Karpas-422 (cell line): ENCODE measurements around the gene PDSS1. TPM values are rescaled to one million over a fixed set of nuclear protein-coding genes. Genes with fewer than 3 reads are reported as not detected.

Experiments used
- DNase-seq: peaks from one replicate; pipeline ENCODE4 v3.0.0-alpha.2; 2015
- H2AFZ ChIP-seq: fragments of 200-600 bp; sonication (generic); 2 replicates; pipeline ENCODE4 v1.6.1; 2014; ENCODE audit warnings: antibody characterized with exemption, low read length, mixed read lengths
- H3K27ac ChIP-seq: fragments of 200-600 bp; sonication (generic); 2 replicates; pipeline ENCODE4 v1.5.1; 2014; ENCODE audit warnings: mild to moderate bottlenecking, low read length, moderate library complexity
- H3K27me3 ChIP-seq: fragments of 200-600 bp; sonication (generic); 2 replicates; pipeline ENCODE4 v1.6.1; 2014; ENCODE audit warnings: low read length, mixed read lengths
- H3K36me3 ChIP-seq: fragments of 200-600 bp; sonication (generic); 2 replicates; pipeline ENCODE4 v1.6.1; 2014; ENCODE audit warnings: low read length, mixed read lengths; ENCODE audit not compliant: insufficient read depth
- H3K4me1 ChIP-seq: fragments of 200-600 bp; sonication (generic); 2 replicates; pipeline ENCODE4 v1.6.1; 2014; ENCODE audit warnings: mild to moderate bottlenecking, low read length, mixed read lengths
- H3K4me2 ChIP-seq: fragments of 200-600 bp; sonication (generic); 2 replicates; pipeline ENCODE4 v1.6.1; 2014; ENCODE audit warnings: low read length, low read depth, mild to moderate bottlenecking; ENCODE audit not compliant: poor library complexity, severe bottlenecking
- H3K4me3 ChIP-seq: fragments of 200-600 bp; sonication (generic); 2 replicates; pipeline ENCODE4 v1.5.1; 2014; ENCODE audit warnings: mild to moderate bottlenecking, antibody characterized with exemption, low read length, mixed read lengths
- H3K79me2 ChIP-seq: fragments of 200-600 bp; sonication (generic); 2 replicates; pipeline ENCODE4 v1.6.1; 2014; ENCODE audit warnings: mild to moderate bottlenecking, low read length, mixed read lengths
- H3K9ac ChIP-seq: fragments of 200-600 bp; sonication (generic); 2 replicates; pipeline ENCODE4 v1.6.0; 2014; ENCODE audit warnings: low read length
- H3K9me2 ChIP-seq: fragments of 200-600 bp; sonication (generic), shearing (Covaris generic); replicated peaks from 2 replicates; pipeline ENCODE4 v1.6.0; 2014; ENCODE audit warnings: mild to moderate bottlenecking, low read length, moderate library complexity; ENCODE audit not compliant: insufficient read depth
- H3K9me3 ChIP-seq: fragments of 300-700, 200-600 bp; sonication (generic); 2 replicates; pipeline ENCODE4 v1.6.1; 2014; ENCODE audit warnings: low read length, mixed read lengths
- H4K20me1 ChIP-seq: fragments of 200-600 bp; sonication (generic); 2 replicates; pipeline ENCODE4 v1.6.1; 2014; ENCODE audit warnings: mild to moderate bottlenecking, antibody characterized with exemption, low read length, low read depth; ENCODE audit not compliant: insufficient read depth
- total RNA-seq: library from RNA; depleted of rRNA; stranded (reverse); fragments of >200 nt; shearing (Covaris generic); gene quantifications from 2 replicates; pipeline ENCODE4 v1.2.3, GENCODE V29; 2014; ENCODE audit warnings: low replicate concordance

Gene PDSS1
- total RNA-seq, 1 experiment from 2014 or later: 13.6 TPM

- H3K9me2 ChIP-seq: no peaks in the 10 kb centered on the region
- H3K4me2 ChIP-seq: peak overlapping the region; percentile 27
- no peak overlapping the region for H2AFZ ChIP-seq
- H3K27me3 ChIP-seq: no peaks in the 10 kb centered on the region
- H3K4me1 ChIP-seq: peaks cover 45% of the 10 kb centered on the region
- H4K20me1 ChIP-seq: 0 out of 2 replicates have a peak, but pooled peaks cover 6% of the 10 kb centered on the region
- no peak overlapping the region for H3K9ac ChIP-seq
- peaks cover 32% of the 10 kb centered on the region; the same call in 1 of the 2 replicates for H3K36me3 ChIP-seq
- no peak for DNase-seq
- H3K9me3 ChIP-seq: no peaks in the 10 kb centered on the region
- H3K27ac ChIP-seq: no peak overlapping the region
- peaks cover 77% of the 10 kb centered on the region for H3K79me2 ChIP-seq
- no peak overlapping the region for H3K4me3 ChIP-seq
These were observed 3.6 kb downstream of the PDSS1 start for GRCh38 chr10:26700884-26701630.

- peaks cover 7% of the 10 kb centered on the region; the same call in 1 of the 2 replicates for H4K20me1 ChIP-seq
- H2AFZ ChIP-seq: no peak overlapping the region
- no peaks in the 10 kb centered on the region for H3K27me3 ChIP-seq
- H3K4me2 ChIP-seq: no peak overlapping the region
- peaks cover 38% of the 10 kb centered on the region; the same call in 1 of the 2 replicates for H3K36me3 ChIP-seq
- H3K4me3 ChIP-seq: no peak overlapping the region
- no peaks in the 10 kb centered on the region for H3K9me2 ChIP-seq
- peaks cover 89% of the 10 kb centered on the region for H3K79me2 ChIP-seq
- H3K27ac ChIP-seq: no peak overlapping the region
- H3K4me1 ChIP-seq: peaks cover 37% of the 10 kb centered on the region
- DNase-seq: no peak
- no peaks in the 10 kb centered on the region for H3K9me3 ChIP-seq
- H3K9ac ChIP-seq: no peak overlapping the region
These were observed 5.6 kb downstream of the PDSS1 start for GRCh38 chr10:26703096-26703495.

DNA sequence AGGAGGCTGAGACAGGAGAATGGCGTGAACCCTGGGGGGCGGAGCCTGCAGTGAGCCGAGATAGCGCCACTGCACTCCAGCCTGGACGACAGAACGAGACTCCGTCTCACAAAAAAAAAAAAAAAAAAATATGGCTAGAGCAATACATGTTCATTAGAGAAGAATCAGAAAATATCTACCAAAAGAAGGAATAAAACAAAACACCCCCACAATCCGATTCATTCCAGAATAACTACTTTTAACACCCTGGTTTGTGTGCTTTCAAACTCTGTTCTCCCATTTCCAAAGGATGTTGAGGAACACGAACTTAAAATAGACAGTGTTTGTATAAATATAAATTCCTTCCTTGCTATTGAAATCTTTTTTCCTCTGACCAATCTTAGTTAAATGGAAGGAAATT is 6.5 kb downstream of the PDSS1 start:
- Histone ChIP-seq H4K20me1 (peaks cover 9% of the 10 kb centered on the region; the same call in 1 of the 2 replicates), H3K27ac (no peak overlapping the region), H2AFZ (no peak overlapping the region), H3K27me3 (no peaks in the 10 kb centered on the region), H3K4me2 (no peak overlapping the region), H3K9ac (no peak overlapping the region), H3K4me3 (no peak overlapping the region), H3K4me1 (peaks cover 32% of the 10 kb centered on the region), H3K9me2 (no peaks in the 10 kb centered on the region), H3K9me3 (no peaks in the 10 kb centered on the region), H3K36me3 (peaks cover 38% of the 10 kb centered on the region; the same call in 1 of the 2 replicates), H3K79me2 (peaks cover 87% of the 10 kb centered on the region)
- no peak for DNase-seq

GRCh38 chr10:26706206-26706605 is 8.7 kb downstream of the PDSS1 start:
- Histone ChIP-seq H3K27me3 (no peaks in the 10 kb centered on the region), H3K9ac (no peak overlapping the region), H4K20me1 (peaks cover 9% of the 10 kb centered on the region; the same call in 1 of the 2 replicates), H3K79me2 (peaks cover 70% of the 10 kb centered on the region), H3K9me3 (no peaks in the 10 kb centered on the region), H3K36me3 (peaks cover 33% of the 10 kb centered on the region; the same call in 1 of the 2 replicates), H3K4me1 (peaks cover 10% of the 10 kb centered on the region), H3K4me2 (no peak overlapping the region), H3K27ac (no peak overlapping the region), H2AFZ (no peak overlapping the region), H3K9me2 (no peaks in the 10 kb centered on the region), H3K4me3 (no peak overlapping the region)
- no peak for DNase-seq

GRCh38 chr10:26706936-26707335 is 9.4 kb downstream of the PDSS1 start:
- Histone ChIP-seq H3K9ac (no peak overlapping the region), H3K4me3 (no peak overlapping the region), H3K27me3 (no peaks in the 10 kb centered on the region), H3K79me2 (peaks cover 62% of the 10 kb centered on the region), H2AFZ (no peak overlapping the region), H3K4me1 (peaks cover 3% of the 10 kb centered on the region), H3K4me2 (no peak overlapping the region), H3K36me3 (peaks cover 29% of the 10 kb centered on the region; the same call in 1 of the 2 replicates), H3K9me3 (no peaks in the 10 kb centered on the region), H3K9me2 (no peaks in the 10 kb centered on the region), H3K27ac (no peak overlapping the region), H4K20me1 (peaks cover 3% of the 10 kb centered on the region; the same call in 1 of the 2 replicates)
- DNase-seq: no peak

- no peak overlapping the region for H3K4me2 ChIP-seq
- peaks cover 18% of the 10 kb centered on the region; the same call in 1 of the 2 replicates for H3K36me3 ChIP-seq
- H4K20me1 ChIP-seq: peaks cover 3% of the 10 kb centered on the region; the same call in 1 of the 2 replicates
- H3K4me1 ChIP-seq: no peaks in the 10 kb centered on the region
- no peaks in the 10 kb centered on the region for H3K9me2 ChIP-seq
- DNase-seq: no peak
- no peak overlapping the region for H3K4me3 ChIP-seq
- peaks cover 42% of the 10 kb centered on the region for H3K79me2 ChIP-seq
- no peak overlapping the region for H3K9ac ChIP-seq
- H3K27ac ChIP-seq: no peak overlapping the region
- no peak overlapping the region for H2AFZ ChIP-seq
- H3K27me3 ChIP-seq: no peaks in the 10 kb centered on the region
- no peaks in the 10 kb centered on the region for H3K9me3 ChIP-seq
These were observed 13.8 kb downstream of the PDSS1 start for GRCh38 chr10:26711324-26711723.

- Histone ChIP-seq H3K9me2 (no peaks in the 10 kb centered on the region), H3K9me3 (no peaks in the 10 kb centered on the region), H3K4me1 (no peaks in the 10 kb centered on the region), H3K9ac (no peak overlapping the region), H4K20me1 (no peaks in the 10 kb centered on the region), H3K79me2 (peaks cover 39% of the 10 kb centered on the region), H2AFZ (no peak overlapping the region), H3K27me3 (no peaks in the 10 kb centered on the region), H3K27ac (no peak overlapping the region), H3K4me3 (no peak overlapping the region), H3K4me2 (no peak overlapping the region), H3K36me3 (peaks cover 24% of the 10 kb centered on the region; the same call in 1 of the 2 replicates)
- DNase-seq: no peak
These were observed 17.1 kb downstream of the PDSS1 start for GRCh38 chr10:26714415-26715136.

- Histone ChIP-seq H3K4me3 (no peak overlapping the region), H3K9ac (no peak overlapping the region), H3K9me2 (no peaks in the 10 kb centered on the region), H3K4me2 (no peak overlapping the region), H3K4me1 (no peaks in the 10 kb centered on the region), H3K27ac (no peak overlapping the region), H2AFZ (no peak overlapping the region), H3K79me2 (peaks cover 43% of the 10 kb centered on the region), H3K9me3 (no peaks in the 10 kb centered on the region), H4K20me1 (no peaks in the 10 kb centered on the region), H3K36me3 (peaks cover 27% of the 10 kb centered on the region; the same call in 1 of the 2 replicates), H3K27me3 (no peaks in the 10 kb centered on the region)
- no peak for DNase-seq
These were observed 17.6 kb downstream of the PDSS1 start for GRCh38 chr10:26715137-26715487.
